HepG2 (cell line): ENCODE data around the gene STARD10. TPM values are rescaled to one million over a fixed set of nuclear protein-coding genes. Genes with fewer than 3 reads are reported as not detected.

ENCODE experiments used
- ATAC-seq: fragments of 200-7000 bp; cut with Tn5 transposase; 3 replicates; pipeline ENCODE4 v1.9.1; 2020; ENCODE audit warnings: mild to moderate bottlenecking, moderate library complexity
- BruUV-seq: library from RNA; stranded (reverse); fragments of 400-500 nt; replicated peaks from 2 replicates; lab custom pipeline; 2021; lab: Mats Ljungman, UMichigan
- CTCF ChIA-PET: fragments of 300-600 bp; formaldehyde crosslinking; extraction: SDS; loops from one replicate; lab custom pipeline; 2021; ENCODE audit warnings: low total read pairs, inconsistent platforms, low intra/inter-chr PET ratio; lab: Yijun Ruan, JAX
- POLR2A ChIA-PET: fragments of 350-600 bp; sonication (Branson Sonifier 250); formaldehyde crosslinking; loops from one replicate; lab custom pipeline; 2020; ENCODE audit warnings: antibody characterized with exemption, inconsistent platforms; lab: Yijun Ruan, JAX
- DNase-seq: peaks from one replicate; pipeline ENCODE4 v3.0.0-alpha.2; 2015; ENCODE audit warnings: low spot score
- FAIRE-seq: peaks from 3 replicates; lab custom pipeline; 2011; peaks lifted over from hg19 to GRCh38; lab: Jason Lieb, UNC
- H2AFZ ChIP-seq: one replicate; pipeline ENCODE4 v1.6.1; 2011; ENCODE audit warnings: low read length, inconsistent platforms
- H3K27ac ChIP-seq: fragments of 300-600 bp; 3 replicates; pipeline ENCODE4 v1.8.0; 2011; ENCODE audit warnings: mixed run types, mild to moderate bottlenecking, mixed read lengths, low read length, inconsistent platforms; ENCODE audit not compliant: insufficient read depth; ENCODE audit errors: extremely low read length
- H3K27me3 ChIP-seq, 2 experiments: fragments of 200-600 bp in 1 of 2; 2 replicates in 1 of 2; 3 replicates in 1 of 2; pipeline versions ENCODE4 v1.6.0 to v1.8.0; 2011; ENCODE audit warnings: low read length in 2 of 2, mild to moderate bottlenecking in 2 of 2, moderate library complexity in 2 of 2, inconsistent platforms in 1 of 2; ENCODE audit not compliant: insufficient read depth in 2 of 2, control insufficient read depth in 1 of 2
- H3K36me3 ChIP-seq, 2 experiments: fragments of 200-600 bp in 1 of 2; replicated peaks in 1 of 2; 2 replicates in 1 of 2; 3 replicates in 1 of 2; pipeline versions ENCODE4 v1.5.1 to v1.8.0; 2011; ENCODE audit warnings: low read length in 2 of 2, inconsistent platforms in 1 of 2; ENCODE audit not compliant: insufficient read depth in 2 of 2, control insufficient read depth in 1 of 2
- H3K4me1 ChIP-seq: 2 replicates; pipeline ENCODE4 v1.5.1; 2012; ENCODE audit warnings: low read length, inconsistent platforms; ENCODE audit not compliant: insufficient read depth
- H3K4me2 ChIP-seq: 2 replicates; pipeline ENCODE4 v1.6.0; 2011; ENCODE audit warnings: low read depth, low read length, inconsistent platforms
- H3K4me3 ChIP-seq, 3 experiments: fragments of 200-600 bp in 1 of 3; sonication (generic), shearing (Covaris generic) in 1 of 3; replicated peaks in 1 of 3; 2 replicates each; pipeline ENCODE4 v1.5.1; 2011 to 2016; ENCODE audit warnings: low read length in 3 of 3, inconsistent platforms in 2 of 3, low read depth in 2 of 3, mild to moderate bottlenecking in 2 of 3, control low read depth in 1 of 3, mixed read lengths in 1 of 3; ENCODE audit not compliant: insufficient read depth in 1 of 3
- H3K79me2 ChIP-seq: one replicate; pipeline ENCODE4 v1.6.1; 2011; ENCODE audit warnings: low read length, inconsistent platforms; ENCODE audit not compliant: insufficient read depth
- H3K9ac ChIP-seq: 2 replicates; pipeline ENCODE4 v1.6.0; 2011; ENCODE audit warnings: mild to moderate bottlenecking, low read depth, low read length, inconsistent platforms; ENCODE audit not compliant: insufficient read depth
- H3K9me3 ChIP-seq: 2 replicates; pipeline ENCODE4 v1.5.1; 2012; ENCODE audit warnings: mild to moderate bottlenecking, low read length
- H4K20me1 ChIP-seq: 2 replicates; pipeline ENCODE4 v1.6.0; 2011; ENCODE audit warnings: inconsistent platforms, mild to moderate bottlenecking, low read length, moderate library complexity; ENCODE audit not compliant: insufficient read depth
- ATF7 ChIP-seq, 2 experiments: fragments of 450-650 bp in 1 of 2; sonication (generic) in 1 of 2; formaldehyde crosslinking in 1 of 2; IDR thresholded peaks; 2 replicates each; pipeline versions ENCODE4 v1.4.0 to v1.6.1; 2016 to 2020; ENCODE audit warnings: antibody characterized with exemption in 1 of 2, mild to moderate bottlenecking in 1 of 2, missing genetic modification reagents in 1 of 2
- CEBPB ChIP-seq: IDR thresholded peaks from 2 replicates; pipeline ENCODE4 v1.6.1; 2011; ENCODE audit warnings: low read depth, low read length, improper control_type of control experiment, borderline replicate concordance
- CREB1 ChIP-seq, 2 experiments: fragments of 450-650 bp in 1 of 2; IDR thresholded peaks; 2 replicates each; pipeline ENCODE4 v1.6.1; 2016 to 2017; ENCODE audit warnings: control low read depth in 1 of 2, mild to moderate bottlenecking in 1 of 2, missing compliant biosample characterization in 1 of 2, missing genetic modification characterization in 1 of 2
- KLF12 ChIP-seq: sonication (generic); formaldehyde crosslinking; IDR thresholded peaks from 2 replicates; pipeline ENCODE4 v1.4.0; 2020; ENCODE audit warnings: missing genetic modification reagents, borderline replicate concordance
- PAWR ChIP-seq: sonication (generic); formaldehyde crosslinking; IDR thresholded peaks from 2 replicates; pipeline ENCODE4 v1.4.0; 2020; ENCODE audit warnings: missing genetic modification reagents, mild to moderate bottlenecking, borderline replicate concordance
- PAXIP1 ChIP-seq: sonication (generic); formaldehyde crosslinking; conservative IDR thresholded peaks from 2 replicates; pipeline ENCODE4 v1.4.0; 2020; ENCODE audit warnings: mild to moderate bottlenecking, missing genetic modification reagents, moderate library complexity
- POLR2A ChIP-seq, 2 experiments: IDR thresholded peaks; 2 replicates each; pipeline ENCODE4 v1.6.1; 2011; ENCODE audit warnings: low read depth in 2 of 2, low read length in 2 of 2, mild to moderate bottlenecking in 1 of 2, moderate library complexity in 1 of 2; ENCODE audit not compliant: insufficient read depth in 1 of 2
- ZNF546 ChIP-seq: sonication (generic); formaldehyde crosslinking; conservative IDR thresholded peaks from 2 replicates; pipeline ENCODE4 v1.8.1; 2023; ENCODE audit warnings: mild to moderate bottlenecking, missing genetic modification reagents
- ZNF619 ChIP-seq: sonication (generic); formaldehyde crosslinking; IDR thresholded peaks from 2 replicates; pipeline ENCODE4 v1.4.0; 2020; ENCODE audit warnings: mild to moderate bottlenecking, missing genetic modification reagents
- WGBS: methylation state at CpG from one replicate; pipeline ENCODE4 v1.1.6; 2017; ENCODE audit warnings: low lambda C conversion rate; 5-methylcytosine and 5-hydroxymethylcytosine counted together
- in situ Hi-C: cut with HindIII; loops from 2 replicates; pipeline ENCODE4 v1.10.0; 2017; ENCODE audit warnings: low pct_unique_long_range_greater_than_20kb; ENCODE audit not compliant: extremely low pct_ligation_motif_present
- intact Hi-C: fragments of 100-400 bp; cut with micrococcal nuclease; formaldehyde crosslinking; loops from one replicate; pipeline ENCODE4 v1.10.0; 2022; ENCODE audit not compliant: unreplicated experiment
- polyA plus RNA-seq, 8 experiments: library from polyadenylated mRNA; depleted of rRNA in 3 of 8; stranded (reverse) in 7 of 8; unstranded in 1 of 8; fragments of >200 nt; fragmentation: Illumina TruSeq in 4 of 8; extraction: Trizol in 4 of 8; gene quantifications; 2 replicates each; pipeline versions ENCODE4 v1.2.1 to v1.2.3, GENCODE V29; 2011 to 2016; ENCODE audit warnings: low read depth in 4 of 8, missing spikeins in 1 of 8, mixed read lengths in 1 of 8; ENCODE audit not compliant: insufficient read depth in 1 of 8
- total RNA-seq, 5 experiments: library from RNA; depleted of rRNA; stranded (reverse); fragments of >200 nt; fragmentation: Illumina TruSeq; extraction: Trizol; gene quantifications; 2 replicates each; pipeline ENCODE4 v1.2.3, GENCODE V29; 2016; ENCODE audit warnings: low read depth in 1 of 5
- TF ChIP-seq, protein P1 (sequence below): sonication (generic); formaldehyde crosslinking; IDR thresholded peaks from 2 replicates; pipeline ENCODE4 v1.5.1; 2020; ENCODE audit warnings: missing genetic modification reagents, mild to moderate bottlenecking, borderline replicate concordance

STARD10 gene
- total and polyA plus RNA-seq, 2 of the 13 experiments (the other 11 are each of a cell fraction or from before 2014, with no cell fraction given), result 260 to 341 TPM

GRCh38 chr11:72758690-72759389 is 35.0 kb downstream of the STARD10 start:
- BruUV-seq, result no TSS peak
- no peak overlapping the region for H3K9ac ChIP-seq
- FAIRE-seq, result no peak
- no peak overlapping the region for H2AFZ ChIP-seq
- TF ChIP-seq ZNF546, result no peak
- TF ChIP-seq POLR2A (IDR thresholded peaks at IDR 0.05; ENCODE audit: insufficient read depth in 1 of 2, low read depth in 2 of 2, low read length in 2 of 2), result 0 out of 4 replicates have a peak, but pooled peaks of 1 of the 2 experiments have one; percentile 4
- TF ChIP-seq, all 625 proteins: peak for 1
- intact Hi-C loops, result no loop called here
- 98% methylated on average over 17 of the region's 17 CpGs for WGBS
- Histone ChIP-seq H4K20me1 (0 out of 2 replicates have a peak, but pooled peaks cover 3% of the 10 kb centered on the region), H3K4me1 (peaks cover 12% of the 10 kb centered on the region), H3K36me3 (peaks cover 37 to 68% of the 10 kb centered on the region in 2 experiments), H3K4me2 (no peak overlapping the region), H3K9me3 (no peaks in the 10 kb centered on the region), H3K27ac (no peak overlapping the region), H3K4me3 (no peak overlapping the region), H3K79me2 (peaks cover 25% of the 10 kb centered on the region), H3K27me3 (no peaks in the 10 kb centered on the region)
- POLR2A ChIA-PET, result interaction anchor here (1.1 kb wide), 1 partner anchor 35 kb away, joined by 3 read pairs; the partner anchor contains the start of gene STARD10
- in situ Hi-C loops, result no loop called here
- DNase-seq, result no peak
- no peak for ATAC-seq
- CTCF ChIA-PET, result no interaction called here

- BruUV-seq, result no TSS peak
- no peak overlapping the region for H2AFZ ChIP-seq
- H3K9ac ChIP-seq, result no peak overlapping the region
- no peak overlapping the region for H3K27ac ChIP-seq
- H3K4me1 ChIP-seq, result peaks cover 17% of the 10 kb centered on the region
- FAIRE-seq (no peak), DNase-seq (no peak), ATAC-seq (no peak)
- H3K4me2 ChIP-seq, result no peak overlapping the region
- peaks cover 20% of the 10 kb centered on the region for H3K79me2 ChIP-seq
- WGBS, result 96% methylated on average over 4 of the region's 7 CpGs
- H3K9me3 ChIP-seq, result no peaks in the 10 kb centered on the region
- no peak overlapping the region for H3K4me3 ChIP-seq
- POLR2A ChIA-PET, result interaction anchor here (1.1 kb wide), 1 partner anchor 36 kb away, joined by 3 read pairs; the partner anchor contains the start of gene STARD10
- intact Hi-C loops, result no loop called here
- H4K20me1 ChIP-seq, result 0 out of 2 replicates have a peak, but pooled peaks cover 3% of the 10 kb centered on the region
- CTCF ChIA-PET, result no interaction called here
- H3K27me3 ChIP-seq, result no peaks in the 10 kb centered on the region
- in situ Hi-C loops, result no loop called here
- H3K36me3 ChIP-seq, result peaks cover 34 to 65% of the 10 kb centered on the region in 2 experiments
- TF ChIP-seq KLF12 (CRISPR knock-in tag) (no peak), CEBPB (peak; percentile 9; the same call in 1 of the 2 replicates), ATF7 (IDR thresholded peaks at IDR 0.05) (peak; percentile 79), ATF7 (CRISPR knock-in tag; IDR thresholded peaks at IDR 0.05) (no peak), ZNF619 (CRISPR knock-in tag) (no peak), CREB1 (IDR thresholded peaks at IDR 0.05) (peak; percentile 67), CREB1 (CRISPR knock-in tag; IDR thresholded peaks at IDR 0.05) (no peak), PAXIP1 (CRISPR knock-in tag) (no peak), PAWR (CRISPR knock-in tag) (no peak)
- TF ChIP-seq, protein P1, sequence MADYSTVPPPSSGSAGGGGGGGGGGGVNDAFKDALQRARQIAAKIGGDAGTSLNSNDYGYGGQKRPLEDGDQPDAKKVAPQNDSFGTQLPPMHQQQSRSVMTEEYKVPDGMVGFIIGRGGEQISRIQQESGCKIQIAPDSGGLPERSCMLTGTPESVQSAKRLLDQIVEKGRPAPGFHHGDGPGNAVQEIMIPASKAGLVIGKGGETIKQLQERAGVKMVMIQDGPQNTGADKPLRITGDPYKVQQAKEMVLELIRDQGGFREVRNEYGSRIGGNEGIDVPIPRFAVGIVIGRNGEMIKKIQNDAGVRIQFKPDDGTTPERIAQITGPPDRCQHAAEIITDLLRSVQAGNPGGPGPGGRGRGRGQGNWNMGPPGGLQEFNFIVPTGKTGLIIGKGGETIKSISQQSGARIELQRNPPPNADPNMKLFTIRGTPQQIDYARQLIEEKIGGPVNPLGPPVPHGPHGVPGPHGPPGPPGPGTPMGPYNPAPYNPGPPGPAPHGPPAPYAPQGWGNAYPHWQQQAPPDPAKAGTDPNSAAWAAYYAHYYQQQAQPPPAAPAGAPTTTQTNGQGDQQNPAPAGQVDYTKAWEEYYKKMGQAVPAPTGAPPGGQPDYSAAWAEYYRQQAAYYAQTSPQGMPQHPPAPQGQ (CRISPR knock-in tag), result no peak
Measured at GRCh38 chr11:72758304-72758689, 35.5 kb downstream of the STARD10 start.
